Prostate gland (tissue), 2 donors: Measurements from ENCODE around the gene TSPAN11. TPM values are rescaled to one million over a fixed set of nuclear protein-coding genes. Genes with fewer than 3 reads are reported as not detected.

Experiments
- DNase-seq: peaks from one replicate; pipeline ENCODE4 v3.0.0-alpha.2; 2019; ENCODE audit warnings: low spot score
- H3K27ac ChIP-seq, 2 donors: fragments of 200-600 bp; sonication (generic); 2 replicates each; pipeline ENCODE4 v1.5.1; 2017 to 2019
- H3K27me3 ChIP-seq: fragments of 200-600 bp; sonication (generic); replicated peaks from 2 replicates; pipeline ENCODE4 v1.5.1; 2019; ENCODE audit not compliant: insufficient read depth
- H3K36me3 ChIP-seq, 2 donors: fragments of 200-600 bp; sonication (generic); 1 replicate in 1 of 2; 2 replicates in 1 of 2; pipeline versions ENCODE4 v1.5.1 to v1.8.1; 2017 to 2019
- H3K4me1 ChIP-seq: fragments of 200-600 bp; sonication (generic); replicated peaks from 2 replicates; pipeline ENCODE4 v1.5.1; 2019
- H3K4me3 ChIP-seq, 2 donors: fragments of 200-600 bp; sonication (generic); 2 replicates each; pipeline ENCODE4 v1.5.1; 2017 to 2019
- H3K9me3 ChIP-seq: fragments of 200-600 bp; sonication (generic); 2 replicates; pipeline ENCODE4 v1.5.1; 2017
- CTCF ChIP-seq, 4 experiments: fragments of 200-600 bp in 2 of 4; fragments of 450-650 bp in 2 of 4; sonication (generic) in 2 of 4; IDR thresholded peaks; 1 replicate in 3 of 4; 2 replicates in 1 of 4; pipeline ENCODE4 v1.5.1; 2016 to 2019; ENCODE audit warnings: antibody characterized with exemption in 4 of 4, mild to moderate bottlenecking in 2 of 4, moderate library complexity in 2 of 4
- POLR2A ChIP-seq: fragments of 450-650 bp; IDR thresholded peaks from one replicate; pipeline ENCODE4 v1.6.1; 2016; ENCODE audit warnings: antibody characterized with exemption, mild to moderate bottlenecking
- POLR2AphosphoS5 ChIP-seq: sonication (generic); formaldehyde crosslinking; IDR thresholded peaks from one replicate; pipeline ENCODE4 v1.6.1; 2017; ENCODE audit warnings: antibody characterized with exemption
- WGBS: methylation state at CpG from one replicate; pipeline ENCODE4 v1.1.5; 2018; 5-methylcytosine and 5-hydroxymethylcytosine counted together
- intact Hi-C: fragments of 100-400 bp; cut with DNase I; formaldehyde crosslinking; loops from one replicate; pipeline ENCODE4 v1.14.2; 2022
- total RNA-seq, 2 donors: library from RNA; depleted of rRNA; stranded (reverse); fragments of >200 nt; gene quantifications; one replicate each; pipeline ENCODE4 v1.1.0, GENCODE V29; 2016

The TSPAN11 gene
- total RNA-seq, 2 donors from 2014 or later = 1.0 to 4.1 TPM

- DNase-seq = no peak
- Histone ChIP-seq H3K9me3 (no peaks in the 10 kb centered on the region), H3K27me3 (no peaks in the 10 kb centered on the region), H3K36me3 (no peaks in the 10 kb centered on the region), H3K4me1 (no peaks in the 10 kb centered on the region), H3K27ac (no peak overlapping the region), H3K4me3 (no peak overlapping the region)
- WGBS = 92% methylated on average over 9 of the region's 9 CpGs
- intact Hi-C loops = no loop called here
- TF ChIP-seq POLR2A (no peak), CTCF (IDR thresholded peaks at IDR 0.05) (no peak), POLR2AphosphoS5 (no peak)
Observed at GRCh38 chr12:31001581-31002360, 75.2 kb downstream of the TSPAN11 start.

- Histone ChIP-seq H3K4me1 (no peaks in the 10 kb centered on the region), H3K27me3 (no peaks in the 10 kb centered on the region), H3K36me3 (no peaks in the 10 kb centered on the region), H3K4me3 (no peak overlapping the region), H3K27ac (no peak overlapping the region), H3K9me3 (no peaks in the 10 kb centered on the region)
- intact Hi-C loops = no loop called here
- DNase-seq = no peak
- TF ChIP-seq POLR2AphosphoS5 (no peak), POLR2A (no peak), CTCF (IDR thresholded peaks at IDR 0.05) (no peak)
- 88% methylated on average over 5 of the region's 5 CpGs for WGBS
Observed at GRCh38 chr12:31002361-31002725, 75.8 kb downstream of the TSPAN11 start.

- intact Hi-C loops = no loop called here
- TF ChIP-seq POLR2AphosphoS5 (no peak), CTCF (IDR thresholded peaks at IDR 0.05) (no peak), POLR2A (no peak)
- 79% methylated on average over 1 of the region's 1 CpG for WGBS
Observed at GRCh38 chr12:31002999-31003398, 76.5 kb downstream of the TSPAN11 start.

GRCh38 chr12:31003861-31004640 is 77.5 kb downstream of the TSPAN11 start:
- Histone ChIP-seq H3K27me3 (no peaks in the 10 kb centered on the region), H3K27ac (no peak overlapping the region), H3K4me1 (no peaks in the 10 kb centered on the region), H3K9me3 (no peaks in the 10 kb centered on the region), H3K4me3 (no peak overlapping the region), H3K36me3 (no peaks in the 10 kb centered on the region)
- 92% methylated on average over 7 of the region's 7 CpGs for WGBS
- no peak for DNase-seq
- TF ChIP-seq POLR2A (no peak), CTCF (IDR thresholded peaks at IDR 0.05) (no peak), POLR2AphosphoS5 (no peak)
- intact Hi-C loops = no loop called here

More at GRCh38 chr12:31002999-31003398, 76.5 kb downstream of the TSPAN11 start:
- no peak overlapping the region for H3K27ac ChIP-seq
- H3K4me1 ChIP-seq = no peaks in the 10 kb centered on the region
- H3K9me3 ChIP-seq = no peaks in the 10 kb centered on the region
- H3K36me3 ChIP-seq = no peaks in the 10 kb centered on the region
- no peaks in the 10 kb centered on the region for H3K27me3 ChIP-seq
- no peak for DNase-seq
- H3K4me3 ChIP-seq = no peak overlapping the region
